WI38 (cell line): Measurements from ENCODE around the gene CDK6.
"Not testable (repeated sequence)": the region's sequence is repeated elsewhere in the genome, so short reads cannot be mapped to it uniquely, and the experiment has no call there.

Source experiments
- H3K4me3 ChIP-seq: 2 replicates; pipeline ENCODE4 v1.5.1; 2011; ENCODE audit warnings: low read depth, mild to moderate bottlenecking, control low read depth, low read length
- CTCF ChIP-seq: IDR thresholded peaks from 2 replicates; pipeline ENCODE4 v1.5.1; 2012; ENCODE audit warnings: low read depth, mild to moderate bottlenecking, control low read depth, low read length

Gene CDK6

GRCh38 chr7:92612501-92612900 lies 223.9 kb downstream of the CDK6 start:
- H3K4me3 ChIP-seq, result no peak overlapping the region
- no peak for TF ChIP-seq CTCF

DNA sequence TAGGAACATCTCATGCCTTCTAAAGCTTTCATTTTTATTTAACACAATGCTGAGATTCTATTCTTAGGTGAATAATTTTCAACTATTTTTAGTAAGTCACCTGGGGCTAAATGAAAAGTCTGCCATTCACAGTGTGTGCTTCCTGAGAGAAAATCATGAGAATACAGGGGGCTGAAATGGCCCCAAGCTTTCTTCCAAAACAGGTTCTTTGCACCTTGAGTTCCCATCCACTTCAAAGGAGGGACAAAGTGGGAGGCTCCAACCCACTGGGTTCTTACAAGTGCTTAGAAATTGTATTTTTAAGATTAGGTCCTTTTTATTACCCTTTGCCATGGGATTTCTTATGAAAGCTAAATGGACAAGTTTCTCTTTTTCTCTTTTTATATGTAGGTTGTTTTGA lies 224.6 kb downstream of the CDK6 start:
- no peak for TF ChIP-seq CTCF
- no peak overlapping the region for H3K4me3 ChIP-seq

DNA sequence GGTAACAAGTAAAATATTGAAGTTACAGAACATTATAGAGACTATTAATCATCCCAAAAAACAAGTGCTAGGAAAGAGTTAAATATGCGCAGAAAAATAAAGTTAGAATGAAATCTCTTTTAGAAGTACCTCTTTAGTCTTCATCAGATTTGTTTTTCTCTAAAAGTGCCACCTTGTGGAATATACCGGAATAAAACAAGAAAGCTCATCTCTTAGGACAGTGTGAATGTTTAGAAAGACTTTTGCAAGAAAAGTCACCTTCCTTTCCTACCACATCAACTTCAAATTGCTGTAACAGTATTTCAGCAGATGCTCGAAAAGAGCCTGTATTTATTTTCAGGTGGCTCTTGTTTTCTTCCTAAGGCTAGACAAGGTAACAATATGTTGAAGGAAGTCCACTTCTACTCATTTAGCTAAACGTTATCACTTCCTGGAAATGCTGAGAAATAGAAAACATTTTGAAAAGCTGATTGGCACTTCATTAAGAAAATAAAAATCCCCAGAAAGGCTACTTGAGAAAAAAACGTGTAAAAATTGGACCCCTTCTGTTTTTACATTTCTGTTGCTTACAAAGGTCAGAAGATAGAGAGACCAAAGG lies 226.4 kb downstream of the CDK6 start:
- H3K4me3 ChIP-seq, result no peak overlapping the region
- TF ChIP-seq CTCF, result no peak; the same call in 1 of the 2 replicates

DNA sequence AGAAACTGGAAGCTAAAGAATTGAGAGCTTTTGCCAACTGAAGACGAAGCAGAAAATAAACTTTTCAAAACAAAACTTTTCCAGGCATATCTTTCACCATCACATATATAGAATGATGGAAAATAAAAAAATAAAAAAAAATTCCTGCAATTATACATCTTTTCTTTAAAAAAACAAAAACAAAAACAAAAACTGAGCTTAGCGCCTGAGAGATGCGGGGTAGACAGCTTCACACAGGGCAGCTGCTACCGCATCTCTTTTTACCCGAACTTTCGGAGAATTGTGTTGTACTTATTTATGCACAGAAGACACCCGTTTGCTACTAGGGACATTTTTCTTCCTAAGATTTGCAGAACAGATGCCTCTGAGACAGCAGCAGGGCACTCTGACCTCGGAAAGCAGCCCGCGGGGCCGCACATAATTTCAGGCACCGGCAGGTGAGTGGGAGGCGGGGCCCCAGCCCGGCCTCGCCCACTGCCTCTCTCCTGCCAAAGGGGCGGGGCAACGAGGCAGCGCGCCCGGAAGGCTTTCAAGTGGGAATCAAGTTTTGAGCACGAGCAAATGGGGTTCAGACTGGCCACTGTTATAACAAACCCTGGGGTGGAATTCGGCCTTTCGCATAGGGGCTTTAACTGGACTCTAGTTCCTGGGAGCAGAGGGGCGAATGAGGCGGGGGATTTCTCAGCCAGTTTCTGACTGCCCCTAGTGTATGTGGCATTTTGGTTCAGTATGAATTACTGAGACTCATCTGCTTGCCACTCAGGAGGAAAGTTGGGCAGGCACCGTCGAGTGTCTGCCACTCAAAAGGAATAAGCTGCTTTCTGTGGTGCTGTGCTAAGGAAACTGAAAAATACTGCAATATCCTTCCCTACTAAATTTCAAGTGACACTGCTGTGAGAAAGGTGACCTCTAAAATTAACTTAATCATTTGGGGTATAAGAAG lies 227.7 kb downstream of the CDK6 start:
- no peak overlapping the region for H3K4me3 ChIP-seq
- TF ChIP-seq CTCF, result no peak

- TF ChIP-seq CTCF, result no peak
- H3K4me3 ChIP-seq, result no peak overlapping the region
Observed at GRCh38 chr7:92606985-92607384, 229.4 kb downstream of the CDK6 start.

DNA sequence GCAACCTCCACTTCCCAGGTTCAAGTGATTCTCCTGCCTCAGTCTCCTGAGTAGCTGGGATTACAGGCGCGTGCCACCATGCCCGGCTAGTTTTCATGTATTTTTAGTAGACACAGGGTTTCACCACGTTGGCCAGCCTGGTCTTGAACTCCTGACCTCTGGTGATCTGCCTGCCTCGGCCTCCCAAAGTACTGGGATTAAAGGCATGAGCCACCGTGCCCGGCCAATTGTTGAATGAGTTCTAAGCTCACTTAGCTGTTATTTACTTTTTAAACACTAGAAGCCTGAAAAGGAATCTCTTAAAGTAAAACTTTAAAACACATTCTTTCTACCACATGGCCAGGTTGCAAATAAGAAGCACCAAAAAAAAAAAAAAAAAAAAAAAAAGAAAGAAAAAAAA lies 231.9 kb downstream of the CDK6 start:
- H3K4me3 ChIP-seq, result not testable (repeated sequence)

- H3K4me3 ChIP-seq, result no peak overlapping the region
- TF ChIP-seq CTCF, result no peak
Observed at GRCh38 chr7:92603089-92603445, 233.3 kb downstream of the CDK6 start.
